Upper lobe of right lung (tissue), 1 donor: ENCODE data around the gene ARID4B. TPM values are rescaled to one million over a fixed set of nuclear protein-coding genes. Genes with fewer than 3 reads are reported as not detected.

Experiments used
- ATAC-seq: fragments of 200-7000 bp; cut with Tn5 transposase; one replicate; pipeline ENCODE4 v1.9.1; 2020; ENCODE audit warnings: mild to moderate bottlenecking, moderate library complexity
- DNase-seq: peaks from one replicate; pipeline ENCODE4 v3.0.0-alpha.2; 2020
- H3K27ac ChIP-seq: fragments of 200-600 bp; one replicate; pipeline ENCODE4 v1.8.0; 2022
- H3K27me3 ChIP-seq: fragments of 200-600 bp; one replicate; pipeline ENCODE4 v1.8.0; 2022; ENCODE audit warnings: mild to moderate bottlenecking
- H3K36me3 ChIP-seq: fragments of 200-600 bp; one replicate; pipeline ENCODE4 v1.8.0; 2022
- H3K4me1 ChIP-seq: fragments of 200-600 bp; one replicate; pipeline ENCODE4 v1.8.0; 2022
- H3K4me3 ChIP-seq: fragments of 200-600 bp; one replicate; pipeline ENCODE4 v1.8.0; 2022; ENCODE audit warnings: mild to moderate bottlenecking
- H3K9me3 ChIP-seq: fragments of 200-600 bp; one replicate; pipeline ENCODE4 v1.8.0; 2022
- CTCF ChIP-seq: fragments of 200-600 bp; IDR thresholded peaks from one replicate; pipeline ENCODE4 v1.8.0; 2022; ENCODE audit warnings: antibody characterized with exemption
- intact Hi-C: fragments of 100-400 bp; cut with DNase I; formaldehyde crosslinking; loops from one replicate; pipeline ENCODE4 v1.11.0; 2022
- total RNA-seq: library from RNA; stranded (reverse); fragmentation: NEBNext Ultra II Directional; extraction: Animal tissue kit (Norgen Biotek cat#: 25700); gene quantifications from one replicate; pipeline ENCODE4 v1.2.1, GENCODE V29; 2021
- donor health status: DM: no; HTN: yes; CAD: no; lungs with severe emphysema.

Gene ARID4B
- total RNA-seq, 1 donor from 2014 or later: 38.7 TPM

GRCh38 chr1:235130766-235131270 is 197.2 kb downstream of the ARID4B start:
- Histone ChIP-seq H3K4me1 (peaks cover 17% of the 10 kb centered on the region), H3K27ac (no peak overlapping the region), H3K4me3 (no peak overlapping the region), H3K9me3 (no peaks in the 10 kb centered on the region), H3K27me3 (no peaks in the 10 kb centered on the region), H3K36me3 (peaks cover 41% of the 10 kb centered on the region)
- intact Hi-C loops: no loop called here
- DNase-seq (no peak), ATAC-seq (no peak)
- TF ChIP-seq CTCF: no peak

GRCh38 chr1:235129774-235130570 is 198.0 kb downstream of the ARID4B start:
- Histone ChIP-seq H3K27me3 (no peaks in the 10 kb centered on the region), H3K4me1 (peaks cover 17% of the 10 kb centered on the region), H3K4me3 (no peak overlapping the region), H3K9me3 (no peaks in the 10 kb centered on the region), H3K27ac (peak overlapping the region; percentile 88), H3K36me3 (peaks cover 33% of the 10 kb centered on the region)
- intact Hi-C loops: no loop called here
- ATAC-seq (no peak), DNase-seq (no peak)
- TF ChIP-seq CTCF: no peak

GRCh38 chr1:235128456-235129328 is 199.3 kb downstream of the ARID4B start, which contains the start of gene TOMM20:
Gene TOMM20 (minus strand): TSS chr1:235128837. CDS start chr1:235128715, 122 bp downstream.
- DNase-seq (peak; percentile 98), ATAC-seq (peak; percentile 99)
- no peaks in the 10 kb centered on the region for H3K9me3 ChIP-seq
- H3K27ac ChIP-seq: peak within 1 kb of the TSS; percentile 88
- intact Hi-C loops: no loop called here
- TF ChIP-seq CTCF: no peak
- H3K36me3 ChIP-seq: peaks cover 26% of the 10 kb centered on the region
- H3K4me1 ChIP-seq: peaks cover 17% of the 10 kb centered on the region
- H3K27me3 ChIP-seq: no peaks in the 10 kb centered on the region
- peak within 1 kb of the TSS; percentile 74 for H3K4me3 ChIP-seq

- peak overlapping the region; percentile 88 for H3K27ac ChIP-seq
- DNase-seq: no peak
- H3K9me3 ChIP-seq: no peaks in the 10 kb centered on the region
- no peaks in the 10 kb centered on the region for H3K27me3 ChIP-seq
- peaks cover 18% of the 10 kb centered on the region for H3K36me3 ChIP-seq
- no peak for ATAC-seq
- peak overlapping the region; percentile 74 for H3K4me3 ChIP-seq
- peaks cover 17% of the 10 kb centered on the region for H3K4me1 ChIP-seq
- TF ChIP-seq CTCF: no peak
- intact Hi-C loops: no loop called here
Measured at GRCh38 chr1:235127732-235128455, 200.1 kb downstream of the ARID4B start.

- H3K9me3 ChIP-seq: no peaks in the 10 kb centered on the region
- no peaks in the 10 kb centered on the region for H3K27me3 ChIP-seq
- H3K36me3 ChIP-seq: peaks cover 13% of the 10 kb centered on the region
- H3K27ac ChIP-seq: peak overlapping the region; percentile 88
- peaks cover 17% of the 10 kb centered on the region for H3K4me1 ChIP-seq
- DNase-seq (no peak), ATAC-seq (no peak)
- intact Hi-C loops: no loop called here
- peak overlapping the region; percentile 74 for H3K4me3 ChIP-seq
- no peak for TF ChIP-seq CTCF
Measured at GRCh38 chr1:235127203-235127602, 200.8 kb downstream of the ARID4B start.
